ENCODE measurements around the gene GUCY1A1.

GRCh38 chr4:155780775-155781174 lies 114.1 kb downstream of the GUCY1A1 start:
- TF ChIP-seq CTCF (IDR thresholded peaks at IDR 0.05; ENCODE audit: poor library complexity, severe bottlenecking) (no peak), MXI1 (conservative IDR thresholded peaks at IDR 0.05; ENCODE audit: poor library complexity, severe bottlenecking) (no peak), RAD21 (conservative IDR thresholded peaks at IDR 0.05) (no peak), SMC3 (conservative IDR thresholded peaks at IDR 0.05; ENCODE audit: poor library complexity) (no peak), EZH2 (IDR thresholded peaks at IDR 0.05; ENCODE audit: borderline replicate concordance, insufficient read depth, low read length, poor library complexity, severe bottlenecking) (no peak), POLR2AphosphoS5 (IDR thresholded peaks at IDR 0.05) (no peak), TAF1 (IDR thresholded peaks at IDR 0.05; ENCODE audit: low read depth) (no peak)
- TF ChIP-seq, protein P1, sequence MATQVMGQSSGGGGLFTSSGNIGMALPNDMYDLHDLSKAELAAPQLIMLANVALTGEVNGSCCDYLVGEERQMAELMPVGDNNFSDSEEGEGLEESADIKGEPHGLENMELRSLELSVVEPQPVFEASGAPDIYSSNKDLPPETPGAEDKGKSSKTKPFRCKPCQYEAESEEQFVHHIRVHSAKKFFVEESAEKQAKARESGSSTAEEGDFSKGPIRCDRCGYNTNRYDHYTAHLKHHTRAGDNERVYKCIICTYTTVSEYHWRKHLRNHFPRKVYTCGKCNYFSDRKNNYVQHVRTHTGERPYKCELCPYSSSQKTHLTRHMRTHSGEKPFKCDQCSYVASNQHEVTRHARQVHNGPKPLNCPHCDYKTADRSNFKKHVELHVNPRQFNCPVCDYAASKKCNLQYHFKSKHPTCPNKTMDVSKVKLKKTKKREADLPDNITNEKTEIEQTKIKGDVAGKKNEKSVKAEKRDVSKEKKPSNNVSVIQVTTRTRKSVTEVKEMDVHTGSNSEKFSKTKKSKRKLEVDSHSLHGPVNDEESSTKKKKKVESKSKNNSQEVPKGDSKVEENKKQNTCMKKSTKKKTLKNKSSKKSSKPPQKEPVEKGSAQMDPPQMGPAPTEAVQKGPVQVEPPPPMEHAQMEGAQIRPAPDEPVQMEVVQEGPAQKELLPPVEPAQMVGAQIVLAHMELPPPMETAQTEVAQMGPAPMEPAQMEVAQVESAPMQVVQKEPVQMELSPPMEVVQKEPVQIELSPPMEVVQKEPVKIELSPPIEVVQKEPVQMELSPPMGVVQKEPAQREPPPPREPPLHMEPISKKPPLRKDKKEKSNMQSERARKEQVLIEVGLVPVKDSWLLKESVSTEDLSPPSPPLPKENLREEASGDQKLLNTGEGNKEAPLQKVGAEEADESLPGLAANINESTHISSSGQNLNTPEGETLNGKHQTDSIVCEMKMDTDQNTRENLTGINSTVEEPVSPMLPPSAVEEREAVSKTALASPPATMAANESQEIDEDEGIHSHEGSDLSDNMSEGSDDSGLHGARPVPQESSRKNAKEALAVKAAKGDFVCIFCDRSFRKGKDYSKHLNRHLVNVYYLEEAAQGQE (IDR thresholded peaks at IDR 0.05; ENCODE audit: borderline replicate concordance), result no peak

Measured in neural cell (in vitro differentiated cells).